SK-N-SH treated with all-trans-retinoic acid at 6 μM for 48 hours (cell line): ENCODE measurements around the gene SLC35F3.

Source experiments
- CSRNP3 ChIP-seq: fragments of 250-450 bp; sonication (Bioruptor Pico); IDR thresholded peaks from 2 replicates; pipeline ENCODE4 v1.5.1; 2021; ENCODE audit warnings: mild to moderate bottlenecking, moderate library complexity
- ZFP3 ChIP-seq: fragments of 250-450 bp; sonication (Bioruptor Pico); IDR thresholded peaks from 2 replicates; pipeline ENCODE4 v1.5.0; 2020; ENCODE audit warnings: mild to moderate bottlenecking, moderate library complexity
- ZFP30 ChIP-seq: fragments of 450-650 bp; formaldehyde crosslinking; IDR thresholded peaks from 2 replicates; pipeline ENCODE4 v1.5.0; 2022; ENCODE audit warnings: mild to moderate bottlenecking, moderate library complexity
- ZNF565 ChIP-seq: fragments of 450-650 bp; formaldehyde crosslinking; conservative IDR thresholded peaks from 2 replicates; pipeline ENCODE4 v1.5.0; 2020; ENCODE audit warnings: low read depth, mild to moderate bottlenecking, moderate library complexity

- no peak for TF ChIP-seq CSRNP3 (CRISPR knock-in tag)
- TF ChIP-seq ZNF565: no peak
- TF ChIP-seq ZFP3 (CRISPR knock-in tag): no peak
- TF ChIP-seq ZFP30 (CRISPR knock-in tag): no peak
These were observed 456.7 kb downstream of the SLC35F3 start for GRCh38 chr1:234361102-234361603.
